A549 (cell line): ENCODE data around the gene MLYCD. TPM values are rescaled to one million over a fixed set of nuclear protein-coding genes. Genes with fewer than 3 reads are reported as not detected.

ENCODE experiments used
- ATAC-seq, 2 experiments: fragments of 200-7000 bp in 1 of 2; fragments of >200 bp in 1 of 2; cut with Nextera tagmentation in 1 of 2; cut with Tn5 transposase in 1 of 2; 3 replicates each; pipeline versions ENCODE4 v1.8.0 to v1.9.1; 2018 to 2020; ENCODE audit warnings: mild to moderate bottlenecking in 1 of 2, moderate library complexity in 1 of 2
- CTCF ChIA-PET: fragments of 300-600 bp; sonication (Branson Sonifier 250); formaldehyde crosslinking; extraction: SDS; loops from one replicate; lab custom pipeline; 2021; ENCODE audit warnings: antibody characterized with exemption, inconsistent platforms; lab: Yijun Ruan, JAX
- POLR2A ChIA-PET: fragments of 350-600 bp; formaldehyde crosslinking; extraction: SDS; loops from one replicate; lab custom pipeline; 2021; ENCODE audit warnings: antibody characterized with exemption, inconsistent platforms; lab: Yijun Ruan, JAX
- DNase-seq, 2 experiments: peaks; one replicate each; pipeline versions ENCODE4 v3.0.0 to v3.0.0-alpha.2; 2011 to 2016; ENCODE audit warnings: low read depth in 1 of 2, low spot score in 1 of 2
- FAIRE-seq: peaks from 2 replicates; lab custom pipeline; 2011; peaks lifted over from hg19 to GRCh38; lab: Jason Lieb, UNC
- H3K27ac ChIP-seq, 2 experiments: fragments of >200 bp; sonication (Bioruptor Twin); formaldehyde crosslinking; 3 replicates each; pipeline ENCODE4 v1.5.1; 2016 to 2017
- H3K4me1 ChIP-seq: fragments of >200 bp; sonication (Bioruptor Twin); formaldehyde crosslinking; 3 replicates; pipeline ENCODE4 v1.6.1; 2016
- H3K4me2 ChIP-seq: fragments of >200 bp; sonication (Bioruptor Twin); formaldehyde crosslinking; 3 replicates; pipeline ENCODE4 v1.6.1; 2016
- H3K4me3 ChIP-seq: fragments of >200 bp; sonication (Bioruptor Twin); formaldehyde crosslinking; 3 replicates; pipeline ENCODE4 v1.5.1; 2016
- H3K9me3 ChIP-seq: fragments of >200 bp; sonication (Bioruptor Twin); formaldehyde crosslinking; 3 replicates; pipeline ENCODE4 v1.6.1; 2016
- CBX2 ChIP-seq: fragments of 200-600 bp; sonication (generic); IDR thresholded peaks from 2 replicates; pipeline ENCODE4 v1.6.1; 2016; ENCODE audit warnings: low read depth, mild to moderate bottlenecking, borderline replicate concordance
- CBX8 ChIP-seq: fragments of 200-600 bp; sonication (generic); IDR thresholded peaks from 2 replicates; pipeline ENCODE4 v1.6.1; 2016
- CEBPB ChIP-seq, 2 experiments: fragments of >200 bp in 1 of 2; sonication (Bioruptor Twin) in 1 of 2; formaldehyde crosslinking in 1 of 2; IDR thresholded peaks; 2 replicates each; pipeline ENCODE4 v1.6.1; 2012 to 2016
- CHD2 ChIP-seq: fragments of 150-350 bp; IDR thresholded peaks from 2 replicates; pipeline ENCODE4 v1.6.1; 2014; ENCODE audit warnings: low read length; ENCODE audit not compliant: partially characterized antibody
- CHD4 ChIP-seq: fragments of 200-600 bp; sonication (generic); IDR thresholded peaks from 2 replicates; pipeline ENCODE4 v1.6.1; 2016; ENCODE audit warnings: antibody characterized with exemption, mild to moderate bottlenecking, borderline replicate concordance
- EHF ChIP-seq: fragments of 250-450 bp; sonication (Bioruptor Pico); IDR thresholded peaks from 2 replicates; pipeline ENCODE4 v1.5.0; 2020; ENCODE audit warnings: mild to moderate bottlenecking
- FOSB ChIP-seq: fragments of 250-450 bp; sonication (Bioruptor Pico); IDR thresholded peaks from 2 replicates; pipeline ENCODE4 v1.5.0; 2020; ENCODE audit warnings: mild to moderate bottlenecking, moderate library complexity
- HDAC2 ChIP-seq: fragments of 200-600 bp; sonication (generic); IDR thresholded peaks from 2 replicates; pipeline ENCODE4 v1.6.1; 2016
- KDM5A ChIP-seq: fragments of 200-600 bp; sonication (generic); IDR thresholded peaks from 2 replicates; pipeline ENCODE4 v1.6.1; 2016; ENCODE audit warnings: antibody characterized with exemption, mild to moderate bottlenecking
- MAFK ChIP-seq: fragments of 450-650 bp; IDR thresholded peaks from 2 replicates; pipeline ENCODE4 v1.6.1; 2014; ENCODE audit not compliant: partially characterized antibody
- MAZ ChIP-seq: fragments of 150-350 bp; IDR thresholded peaks from 2 replicates; pipeline ENCODE4 v1.6.1; 2014; ENCODE audit warnings: antibody characterized with exemption, low read depth, low read length, borderline replicate concordance
- MYC ChIP-seq: IDR thresholded peaks from 2 replicates; pipeline ENCODE4 v1.6.1; 2012; ENCODE audit warnings: mild to moderate bottlenecking, inconsistent platforms, low read length, improper control_type of control experiment, borderline replicate concordance
- NFE2L2 ChIP-seq: fragments of 150-350 bp; conservative IDR thresholded peaks from 2 replicates; pipeline ENCODE4 v1.6.1; 2014; ENCODE audit warnings: low read length
- PHF8 ChIP-seq: fragments of 200-600 bp; sonication (generic); IDR thresholded peaks from 2 replicates; pipeline ENCODE4 v1.6.1; 2016; ENCODE audit warnings: low read depth, mild to moderate bottlenecking, antibody characterized with exemption, moderate library complexity, borderline replicate concordance
- POLR2AphosphoS2 ChIP-seq: conservative IDR thresholded peaks from 2 replicates; pipeline ENCODE4 v1.6.1; 2012; ENCODE audit warnings: low read length, improper control_type of control experiment, inconsistent platforms
- RAD21 ChIP-seq, 2 experiments: fragments of >200 bp in 1 of 2; sonication (Bioruptor Twin) in 1 of 2; formaldehyde crosslinking in 1 of 2; IDR thresholded peaks in 1 of 2; conservative IDR thresholded peaks in 1 of 2; 2 replicates in 1 of 2; 3 replicates in 1 of 2; pipeline ENCODE4 v1.6.1; 2012 to 2018; ENCODE audit warnings: inconsistent platforms in 1 of 2
- RNF2 ChIP-seq: fragments of 200-600 bp; sonication (generic); IDR thresholded peaks from 2 replicates; pipeline ENCODE4 v1.6.1; 2016; ENCODE audit warnings: low read depth, mild to moderate bottlenecking, antibody characterized with exemption, moderate library complexity, borderline replicate concordance
- SREBF2 ChIP-seq: fragments of 450-650 bp; IDR thresholded peaks from 2 replicates; pipeline ENCODE4 v1.6.1; 2014; ENCODE audit warnings: mild to moderate bottlenecking, moderate library complexity
- ZC3H11A ChIP-seq: fragments of 450-650 bp; IDR thresholded peaks from 2 replicates; pipeline ENCODE4 v1.6.1; 2014; ENCODE audit warnings: antibody characterized with exemption, mild to moderate bottlenecking
- ZFP36 ChIP-seq: fragments of 450-650 bp; IDR thresholded peaks from 2 replicates; pipeline ENCODE4 v1.6.1; 2014; ENCODE audit warnings: borderline replicate concordance; ENCODE audit not compliant: partially characterized antibody
- ZNF302 ChIP-seq: fragments of 250-450 bp; sonication (Bioruptor Pico); IDR thresholded peaks from 2 replicates; pipeline ENCODE4 v1.9.0; 2021; ENCODE audit warnings: inconsistent platforms, mild to moderate bottlenecking, moderate library complexity
- ZSCAN20 ChIP-seq: fragments of 250-450 bp; sonication (Bioruptor Pico); IDR thresholded peaks from 2 replicates; pipeline ENCODE4 v1.8.0; 2022; ENCODE audit warnings: mild to moderate bottlenecking, moderate library complexity
- WGBS: methylation state at CpG from one replicate; pipeline ENCODE4 v1.1.6; 2017; ENCODE audit errors: missing lambda C conversion rate; 5-methylcytosine and 5-hydroxymethylcytosine counted together
- polyA plus RNA-seq, 4 experiments: library from polyadenylated mRNA; depleted of rRNA in 3 of 4; stranded (reverse); fragments of >200 nt; fragmentation: RNase III in 1 of 4; extraction: RNeasy Plus Mini Kit Qiagen cat#74134 plus additional on column Dnase treatment in 1 of 4; gene quantifications; 2 replicates in 3 of 4; 3 replicates in 1 of 4; pipeline ENCODE4 v1.2.3, GENCODE V29; 2011 to 2017
- TF ChIP-seq, protein P1 (sequence below): fragments of 250-450 bp; sonication (Bioruptor Pico); IDR thresholded peaks from 2 replicates; pipeline ENCODE4 v1.5.0; 2020; ENCODE audit warnings: low read depth, mild to moderate bottlenecking, moderate library complexity
- TF ChIP-seq, protein P2 (sequence below): IDR thresholded peaks from 2 replicates; pipeline ENCODE4 v1.6.1; 2012; ENCODE audit warnings: low read depth, borderline replicate concordance
- TF ChIP-seq, protein P3 (sequence below): IDR thresholded peaks from 2 replicates; pipeline ENCODE4 v1.6.1; 2012

Gene MLYCD
- polyA plus RNA-seq, 2 of the 4 experiments (the other 2 are of a cell fraction): 1.3 to 1.7 TPM

DNA sequence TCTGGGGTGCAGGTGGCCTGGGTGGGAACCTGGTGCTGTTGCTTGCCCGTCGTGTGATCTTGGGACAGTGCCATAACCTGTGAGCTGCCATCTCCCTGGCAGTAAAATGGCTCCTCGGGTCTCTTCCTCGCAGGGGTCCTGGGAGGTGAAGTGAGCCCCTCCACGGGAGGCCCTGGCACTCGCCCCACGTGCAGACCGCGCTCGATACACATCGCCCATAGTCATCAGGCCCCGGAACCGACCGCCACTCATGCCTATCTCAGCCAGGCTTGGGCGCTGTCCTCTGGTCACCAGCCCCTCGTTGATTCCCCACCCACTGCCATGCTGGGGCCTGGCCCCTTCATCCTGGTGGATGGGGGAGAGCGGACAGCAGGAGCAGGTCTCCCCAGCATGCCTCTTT, 32.6 kb downstream of the MLYCD start:
- WGBS: 68% methylated on average over 15 of the region's 17 CpGs

DNA sequence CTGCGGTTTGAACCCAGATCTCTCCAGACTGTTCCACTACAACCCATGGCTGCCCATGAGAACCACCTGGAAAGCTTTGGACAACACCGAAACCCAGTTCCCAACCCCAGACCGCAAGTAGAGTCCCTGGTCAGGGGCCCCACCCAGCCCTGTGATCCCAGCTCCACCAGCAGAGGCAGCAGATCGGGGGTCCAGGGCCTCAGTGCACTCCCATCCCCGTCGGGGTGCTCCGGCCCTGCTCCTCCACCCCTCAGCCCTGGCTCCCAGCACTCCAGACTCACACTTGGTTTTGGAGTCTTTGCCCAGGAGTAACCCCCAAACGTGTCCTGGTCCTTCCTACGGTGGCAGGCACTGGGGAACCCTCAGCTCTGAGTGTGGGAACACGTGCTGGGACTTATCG, 33.4 kb downstream of the MLYCD start:
- H3K4me3 ChIP-seq: no peak overlapping the region
- 87% methylated on average over 7 of the region's 11 CpGs for WGBS
- POLR2A ChIA-PET: no interaction called here
- H3K27ac ChIP-seq: no peak overlapping the region
- FAIRE-seq: no peak
- TF ChIP-seq NFE2L2 (no peak), ZSCAN20 (CRISPR knock-in tag) (no peak)
- H3K9me3 ChIP-seq: no peaks in the 10 kb centered on the region
- CTCF ChIA-PET: interaction anchor here (1.1 to 17.0 kb wide), 2 partner anchors 10 to 131 kb away, joined by 3 to 175 read pairs; no protein-coding TSS in a partner anchor
- no peak for DNase-seq
- no peak; a peak in 1 of 6 replicates for ATAC-seq
- H3K4me1 ChIP-seq: peaks cover 3% of the 10 kb centered on the region
- no peak overlapping the region for H3K4me2 ChIP-seq

More for the DNA sequence above, 32.6 kb downstream of the MLYCD start:
- DNase-seq (no peak), ATAC-seq (no peak), FAIRE-seq (no peak)
- H3K27ac ChIP-seq: no peak overlapping the region
- TF ChIP-seq ZFP36: no peak
- TF ChIP-seq MAFK: no peak
- TF ChIP-seq ZSCAN20 (CRISPR knock-in tag): no peak
- no peak for TF ChIP-seq FOSB (CRISPR knock-in tag)
- TF ChIP-seq SREBF2: no peak
- TF ChIP-seq CHD2: no peak
- no peak for TF ChIP-seq POLR2AphosphoS2
- no peak for TF ChIP-seq CBX8
- TF ChIP-seq ZC3H11A: no peak
- TF ChIP-seq, protein P1, sequence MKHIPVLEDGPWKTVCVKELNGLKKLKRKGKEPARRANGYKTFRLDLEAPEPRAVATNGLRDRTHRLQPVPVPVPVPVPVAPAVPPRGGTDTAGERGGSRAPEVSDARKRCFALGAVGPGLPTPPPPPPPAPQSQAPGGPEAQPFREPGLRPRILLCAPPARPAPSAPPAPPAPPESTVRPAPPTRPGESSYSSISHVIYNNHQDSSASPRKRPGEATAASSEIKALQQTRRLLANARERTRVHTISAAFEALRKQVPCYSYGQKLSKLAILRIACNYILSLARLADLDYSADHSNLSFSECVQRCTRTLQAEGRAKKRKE (CRISPR knock-in tag): no peak
- ChIA-PET CTCF (interaction anchor here (1.1 to 17.0 kb wide), 2 partner anchors 11 to 132 kb away, joined by 3 to 175 read pairs; no protein-coding TSS in a partner anchor), POLR2A (no interaction called here)
- H3K9me3 ChIP-seq: no peaks in the 10 kb centered on the region
- H3K4me2 ChIP-seq: no peak overlapping the region
- no peak overlapping the region for H3K4me3 ChIP-seq
- H3K4me1 ChIP-seq: peaks cover 6% of the 10 kb centered on the region

DNA sequence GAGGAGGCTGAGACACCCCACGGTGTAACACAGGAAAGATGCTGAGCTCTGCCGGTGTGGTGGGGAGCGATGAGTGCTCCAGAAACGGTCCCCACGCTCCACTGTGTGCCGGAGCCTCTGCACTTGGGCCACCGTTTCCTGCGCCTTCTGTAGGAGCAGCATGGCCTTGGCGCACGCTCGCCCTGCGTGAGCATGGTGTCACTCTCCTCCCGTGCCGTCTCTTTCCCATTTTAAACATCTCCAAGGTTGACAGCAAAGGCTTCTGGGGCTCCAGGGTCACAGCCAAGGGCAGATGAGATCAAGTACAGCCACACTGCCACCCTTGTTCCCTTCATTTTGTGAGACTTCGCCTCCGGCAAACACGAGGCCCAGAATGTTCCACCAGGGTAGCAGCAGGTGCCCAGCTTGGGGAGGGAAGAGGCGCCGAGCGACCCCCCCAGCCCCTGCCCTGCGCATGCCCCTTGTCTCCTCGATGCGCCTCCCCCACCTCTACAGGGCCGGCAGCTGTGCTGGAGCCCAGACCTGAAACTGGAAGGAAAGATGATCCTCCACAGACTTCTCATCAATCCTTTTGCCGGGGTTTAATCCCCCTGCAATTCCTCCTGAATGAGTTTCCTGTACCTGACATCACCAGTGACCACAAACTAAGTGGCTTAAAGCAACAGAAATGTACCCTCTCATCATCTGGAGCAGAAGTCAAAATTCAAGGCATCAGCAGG, 34.2 kb downstream of the MLYCD start:
- 91% methylated on average over 22 of the region's 25 CpGs for WGBS

DNA sequence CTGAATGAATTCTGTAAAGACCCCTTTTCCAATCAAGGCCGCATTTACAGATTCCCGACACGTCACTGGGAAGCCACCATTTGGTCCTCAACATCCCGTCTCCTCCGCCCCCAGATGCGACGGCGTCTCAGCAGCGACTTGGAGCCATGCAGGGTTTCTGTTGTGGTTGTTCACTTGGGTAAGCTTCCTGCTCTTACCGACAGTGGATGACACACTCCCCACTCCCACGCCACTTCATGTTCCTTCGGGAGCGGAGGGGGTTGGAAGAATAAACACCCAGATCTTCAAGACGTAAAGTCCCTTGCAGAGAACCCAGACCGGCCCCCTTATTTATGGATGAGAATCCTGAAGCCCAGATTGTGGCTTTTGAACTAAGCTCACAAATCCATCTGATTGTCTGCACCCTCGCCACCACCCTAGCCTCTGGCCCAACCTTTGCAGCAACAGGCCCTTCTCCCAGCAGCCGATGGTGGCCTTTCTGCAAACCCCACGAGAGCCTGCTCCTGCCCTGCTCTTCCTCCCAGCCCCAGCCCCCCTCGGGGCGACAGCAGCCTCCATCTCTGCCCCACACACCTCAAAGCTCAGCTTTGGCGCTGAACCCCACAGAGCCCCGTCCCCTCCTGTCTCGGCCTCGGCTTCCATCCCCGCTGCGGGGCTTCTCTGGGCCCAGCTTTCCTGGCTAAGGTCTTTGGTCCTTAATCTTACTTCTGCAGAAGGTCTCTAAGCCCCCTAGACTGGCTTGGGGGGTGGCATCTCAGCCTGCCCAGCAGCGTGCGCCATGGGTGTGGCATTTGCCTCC, 35.2 kb downstream of the MLYCD start:
- ChIA-PET POLR2A (no interaction called here), CTCF (interaction anchor here (1.0 to 17.0 kb wide), 3 partner anchors 7 to 130 kb away, joined by 3 to 175 read pairs (median 54); no protein-coding TSS in a partner anchor)
- H3K4me3 ChIP-seq: no peak overlapping the region
- H3K27ac ChIP-seq: no peak overlapping the region
- no peaks in the 10 kb centered on the region for H3K4me1 ChIP-seq
- DNase-seq (no peak), FAIRE-seq (no peak), ATAC-seq (no peak)
- WGBS: 82% methylated on average over 28 of the region's 28 CpGs
- H3K4me2 ChIP-seq: no peak overlapping the region
- no peaks in the 10 kb centered on the region for H3K9me3 ChIP-seq
- TF ChIP-seq, protein P2, sequence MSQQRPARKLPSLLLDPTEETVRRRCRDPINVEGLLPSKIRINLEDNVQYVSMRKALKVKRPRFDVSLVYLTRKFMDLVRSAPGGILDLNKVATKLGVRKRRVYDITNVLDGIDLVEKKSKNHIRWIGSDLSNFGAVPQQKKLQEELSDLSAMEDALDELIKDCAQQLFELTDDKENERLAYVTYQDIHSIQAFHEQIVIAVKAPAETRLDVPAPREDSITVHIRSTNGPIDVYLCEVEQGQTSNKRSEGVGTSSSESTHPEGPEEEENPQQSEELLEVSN: no peak
- TF ChIP-seq KDM5A (no peak), ZNF302 (CRISPR knock-in tag) (no peak), ZC3H11A (no peak), NFE2L2 (no peak), CHD4 (no peak), CEBPB (IDR thresholded peaks at IDR 0.05) (no peak), RNF2 (no peak), POLR2AphosphoS2 (no peak), EHF (no peak), FOSB (CRISPR knock-in tag) (no peak), CBX2 (no peak), PHF8 (no peak), RAD21 (conservative IDR thresholded peaks at IDR 0.05 in 1 of 2, IDR thresholded peaks at IDR 0.05 in 1 of 2) (no peak), MAZ (no peak)

More for the DNA sequence above, 34.2 kb downstream of the MLYCD start:
- Histone ChIP-seq H3K4me1 (no peaks in the 10 kb centered on the region), H3K4me2 (no peak overlapping the region), H3K27ac (no peak overlapping the region)
- TF ChIP-seq, protein P3, sequence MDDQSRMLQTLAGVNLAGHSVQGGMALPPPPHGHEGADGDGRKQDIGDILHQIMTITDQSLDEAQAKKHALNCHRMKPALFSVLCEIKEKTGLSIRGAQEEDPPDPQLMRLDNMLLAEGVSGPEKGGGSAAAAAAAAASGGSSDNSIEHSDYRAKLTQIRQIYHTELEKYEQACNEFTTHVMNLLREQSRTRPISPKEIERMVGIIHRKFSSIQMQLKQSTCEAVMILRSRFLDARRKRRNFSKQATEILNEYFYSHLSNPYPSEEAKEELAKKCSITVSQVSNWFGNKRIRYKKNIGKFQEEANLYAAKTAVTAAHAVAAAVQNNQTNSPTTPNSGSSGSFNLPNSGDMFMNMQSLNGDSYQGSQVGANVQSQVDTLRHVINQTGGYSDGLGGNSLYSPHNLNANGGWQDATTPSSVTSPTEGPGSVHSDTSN: no peak
- TF ChIP-seq CHD2 (no peak), HDAC2 (no peak), PHF8 (no peak), MYC (no peak)
- TF ChIP-seq, all 56 proteins: peak for 0
- POLR2A ChIA-PET: no interaction called here
- CTCF ChIA-PET: interaction anchor here (1.0 to 17.0 kb wide), 2 partner anchors 25 to 131 kb away, joined by 3 to 175 read pairs; no protein-coding TSS in a partner anchor
- H3K9me3 ChIP-seq: no peaks in the 10 kb centered on the region
- FAIRE-seq (no peak), DNase-seq (no peak), ATAC-seq (no peak)
- no peak overlapping the region for H3K4me3 ChIP-seq
